Measurements from ENCODE around the gene F2R.

The F2R gene

DNA sequence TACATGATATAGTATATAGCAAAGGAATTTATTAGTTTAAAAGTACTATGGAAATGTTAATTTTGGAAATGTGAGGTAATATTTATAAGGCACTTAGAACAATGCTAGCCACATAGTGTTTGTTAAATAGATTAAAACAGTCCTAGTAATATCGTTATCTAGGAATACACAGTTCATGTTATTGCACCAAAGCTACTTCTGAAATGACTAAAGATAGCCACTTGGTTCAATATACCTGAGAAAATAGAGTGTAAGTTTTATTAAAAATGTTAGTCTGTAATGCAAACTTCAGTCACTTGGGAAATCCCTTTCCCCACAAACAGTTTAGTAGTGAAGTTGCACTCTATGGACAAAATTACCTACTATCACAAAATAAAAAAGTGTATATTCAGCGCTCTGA is 15.4 kb upstream of the F2R start:
- H3K9me3 ChIP-seq (replicated peaks; ENCODE audit: insufficient read depth, low read length), result no peaks in the 10 kb centered on the region
- no peak overlapping the region for H3K27ac ChIP-seq (ENCODE audit: low read length)
- no peak overlapping the region for H3K4me3 ChIP-seq (ENCODE audit: low read length)
- no peak overlapping the region for H3K4me2 ChIP-seq (ENCODE audit: low read depth, low read length)
- H2AFZ ChIP-seq (ENCODE audit: low read length), result no peak overlapping the region
- no peaks in the 10 kb centered on the region for H3K4me1 ChIP-seq (ENCODE audit: low read length)
- H3K36me3 ChIP-seq (replicated peaks; ENCODE audit: insufficient read depth, low read length), result no peaks in the 10 kb centered on the region
- no peaks in the 10 kb centered on the region for H3K27me3 ChIP-seq (replicated peaks; ENCODE audit: insufficient read depth, low read length)
- DNase-seq, result no peak
- H4K20me1 ChIP-seq (ENCODE audit: insufficient read depth, low read length), result no peaks in the 10 kb centered on the region
- H3K79me2 ChIP-seq (ENCODE audit: low read length), result no peaks in the 10 kb centered on the region
- no peaks in the 10 kb centered on the region for H3K9me2 ChIP-seq (replicated peaks; ENCODE audit: insufficient read depth, low read length)
- TF ChIP-seq EZH2phosphoT487 (IDR thresholded peaks at IDR 0.05; ENCODE audit: low read length) (no peak), EZH2 (optimal IDR thresholded peaks at IDR 0.05; ENCODE audit: low read depth, low read length) (no peak)
- TF ChIP-seq, protein P1, sequence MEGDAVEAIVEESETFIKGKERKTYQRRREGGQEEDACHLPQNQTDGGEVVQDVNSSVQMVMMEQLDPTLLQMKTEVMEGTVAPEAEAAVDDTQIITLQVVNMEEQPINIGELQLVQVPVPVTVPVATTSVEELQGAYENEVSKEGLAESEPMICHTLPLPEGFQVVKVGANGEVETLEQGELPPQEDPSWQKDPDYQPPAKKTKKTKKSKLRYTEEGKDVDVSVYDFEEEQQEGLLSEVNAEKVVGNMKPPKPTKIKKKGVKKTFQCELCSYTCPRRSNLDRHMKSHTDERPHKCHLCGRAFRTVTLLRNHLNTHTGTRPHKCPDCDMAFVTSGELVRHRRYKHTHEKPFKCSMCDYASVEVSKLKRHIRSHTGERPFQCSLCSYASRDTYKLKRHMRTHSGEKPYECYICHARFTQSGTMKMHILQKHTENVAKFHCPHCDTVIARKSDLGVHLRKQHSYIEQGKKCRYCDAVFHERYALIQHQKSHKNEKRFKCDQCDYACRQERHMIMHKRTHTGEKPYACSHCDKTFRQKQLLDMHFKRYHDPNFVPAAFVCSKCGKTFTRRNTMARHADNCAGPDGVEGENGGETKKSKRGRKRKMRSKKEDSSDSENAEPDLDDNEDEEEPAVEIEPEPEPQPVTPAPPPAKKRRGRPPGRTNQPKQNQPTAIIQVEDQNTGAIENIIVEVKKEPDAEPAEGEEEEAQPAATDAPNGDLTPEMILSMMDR (IDR thresholded peaks at IDR 0.05; ENCODE audit: low read length), result no peak
- H3F3A ChIP-seq (ENCODE audit: insufficient read depth, low read length), result no peaks in the 10 kb centered on the region
- H3K9ac ChIP-seq (ENCODE audit: low read length), result no peak overlapping the region

DNA sequence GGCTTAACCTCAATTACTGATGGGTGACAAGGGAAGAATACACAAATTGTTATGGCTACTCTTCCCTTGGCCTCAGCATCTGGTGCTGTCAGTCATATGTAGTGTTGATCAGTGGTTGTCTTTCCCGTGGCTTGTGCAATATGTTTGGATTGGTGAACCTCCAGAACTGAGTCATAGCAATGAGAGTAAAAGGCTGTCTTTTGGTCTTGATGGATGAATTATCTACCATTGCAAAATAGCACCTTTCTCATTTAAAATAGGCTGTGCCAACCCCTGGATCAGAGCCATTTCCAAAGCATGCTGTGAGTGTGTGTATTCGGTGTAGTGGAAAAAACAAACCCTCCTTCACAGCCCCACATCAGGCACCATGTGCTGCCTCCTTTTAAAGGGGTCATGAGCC is 14.6 kb upstream of the F2R start:
- Histone ChIP-seq H3K4me2 (ENCODE audit: low read depth, low read length) (no peak overlapping the region), H3K9me2 (replicated peaks; ENCODE audit: insufficient read depth, low read length) (no peaks in the 10 kb centered on the region), H3K9me3 (replicated peaks; ENCODE audit: insufficient read depth, low read length) (no peaks in the 10 kb centered on the region), H4K20me1 (ENCODE audit: insufficient read depth, low read length) (no peaks in the 10 kb centered on the region), H3F3A (ENCODE audit: insufficient read depth, low read length) (no peaks in the 10 kb centered on the region), H3K79me2 (ENCODE audit: low read length) (no peaks in the 10 kb centered on the region), H2AFZ (ENCODE audit: low read length) (no peak overlapping the region), H3K27ac (ENCODE audit: low read length) (no peak overlapping the region), H3K4me3 (ENCODE audit: low read length) (no peak overlapping the region), H3K9ac (ENCODE audit: low read length) (no peak overlapping the region), H3K27me3 (replicated peaks; ENCODE audit: insufficient read depth, low read length) (no peaks in the 10 kb centered on the region), H3K36me3 (replicated peaks; ENCODE audit: insufficient read depth, low read length) (no peaks in the 10 kb centered on the region), H3K4me1 (ENCODE audit: low read length) (no peaks in the 10 kb centered on the region)
- no peak for DNase-seq
- TF ChIP-seq, protein P1 (IDR thresholded peaks at IDR 0.05; ENCODE audit: low read length), result no peak

DNA sequence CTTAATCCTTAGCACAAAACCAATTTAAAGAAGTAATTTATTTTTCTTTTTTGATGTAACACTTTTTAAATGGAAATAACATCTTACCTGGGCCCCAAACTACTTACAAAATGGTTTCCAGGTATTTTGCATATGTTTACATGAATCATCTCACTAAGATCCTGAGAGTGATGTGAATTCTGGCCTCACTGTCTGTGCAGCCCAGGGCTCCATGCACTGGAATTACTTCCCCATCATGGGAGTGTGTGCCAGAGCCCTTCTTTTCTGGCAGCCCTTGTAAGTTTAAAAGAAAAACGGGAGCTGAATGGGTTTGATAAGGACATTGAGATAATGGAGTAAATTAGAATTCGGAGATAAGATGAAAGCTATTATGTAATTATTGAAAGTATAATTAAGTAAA is 12.2 kb upstream of the F2R start:
- Histone ChIP-seq H3K36me3 (replicated peaks; ENCODE audit: insufficient read depth, low read length) (no peaks in the 10 kb centered on the region), H3K79me2 (ENCODE audit: low read length) (no peaks in the 10 kb centered on the region), H3K4me3 (ENCODE audit: low read length) (no peak overlapping the region), H3K9ac (ENCODE audit: low read length) (no peak overlapping the region), H3K4me1 (ENCODE audit: low read length) (no peaks in the 10 kb centered on the region), H3K4me2 (ENCODE audit: low read depth, low read length) (no peak overlapping the region), H3K9me2 (replicated peaks; ENCODE audit: insufficient read depth, low read length) (no peaks in the 10 kb centered on the region), H3F3A (ENCODE audit: insufficient read depth, low read length) (no peaks in the 10 kb centered on the region), H3K9me3 (replicated peaks; ENCODE audit: insufficient read depth, low read length) (no peaks in the 10 kb centered on the region), H4K20me1 (ENCODE audit: insufficient read depth, low read length) (no peaks in the 10 kb centered on the region), H3K27ac (ENCODE audit: low read length) (no peak overlapping the region), H2AFZ (ENCODE audit: low read length) (no peak overlapping the region), H3K27me3 (replicated peaks; ENCODE audit: insufficient read depth, low read length) (no peaks in the 10 kb centered on the region)
- TF ChIP-seq, protein P1 (IDR thresholded peaks at IDR 0.05; ENCODE audit: low read length), result no peak
- TF ChIP-seq EZH2 (optimal IDR thresholded peaks at IDR 0.05; ENCODE audit: low read depth, low read length) (no peak), EZH2phosphoT487 (IDR thresholded peaks at IDR 0.05; ENCODE audit: low read length) (no peak)
- no peak for DNase-seq

All from MM.1S (cell line).